ENCODE results near the gene SLC19A1.

SLC19A1 gene

DNA sequence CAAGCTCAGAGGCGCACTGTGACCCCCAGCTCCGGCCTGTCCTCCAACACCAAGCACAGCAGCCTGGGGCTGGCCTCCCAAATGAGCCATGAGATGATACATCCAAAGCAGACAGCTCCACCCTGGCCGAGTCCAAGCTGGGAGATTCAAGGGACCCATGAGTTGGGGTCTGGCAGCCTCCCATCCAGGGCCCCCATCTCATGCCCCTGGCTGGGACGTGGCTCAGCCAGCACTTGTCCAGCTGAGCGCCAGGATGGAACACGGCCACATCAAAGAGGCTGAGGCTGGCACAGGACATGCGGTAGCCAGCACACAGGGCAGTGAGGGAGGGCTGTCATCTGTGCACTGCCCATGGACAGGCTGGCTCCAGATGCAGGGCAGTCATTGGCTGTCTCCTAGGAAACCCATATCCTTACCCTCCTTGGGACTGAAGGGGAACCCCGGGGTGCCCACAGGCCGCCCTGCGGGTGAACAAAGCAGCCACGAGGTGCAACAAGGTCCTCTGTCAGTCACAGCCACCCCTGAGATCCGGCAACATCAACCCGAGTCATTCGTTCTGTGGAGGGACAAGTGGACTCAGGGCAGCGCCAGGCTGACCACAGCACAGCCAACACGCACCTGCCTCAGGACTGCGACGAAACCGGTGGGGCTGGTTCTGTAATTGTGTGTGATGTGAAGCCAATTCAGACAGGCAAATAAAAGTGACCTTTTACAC, 29.1 kb downstream of the SLC19A1 start:
- Histone ChIP-seq H3K27me3 (replicated peaks; ENCODE audit: control insufficient read depth, insufficient read depth, low read length) (no peaks in the 10 kb centered on the region), H3K4me3 (replicated peaks; ENCODE audit: low read depth, low read length) (no peak overlapping the region), H3K36me3 (ENCODE audit: control insufficient read depth, insufficient read depth, low read length) (peaks cover 7% of the 10 kb centered on the region)
- TF ChIP-seq, protein P1, sequence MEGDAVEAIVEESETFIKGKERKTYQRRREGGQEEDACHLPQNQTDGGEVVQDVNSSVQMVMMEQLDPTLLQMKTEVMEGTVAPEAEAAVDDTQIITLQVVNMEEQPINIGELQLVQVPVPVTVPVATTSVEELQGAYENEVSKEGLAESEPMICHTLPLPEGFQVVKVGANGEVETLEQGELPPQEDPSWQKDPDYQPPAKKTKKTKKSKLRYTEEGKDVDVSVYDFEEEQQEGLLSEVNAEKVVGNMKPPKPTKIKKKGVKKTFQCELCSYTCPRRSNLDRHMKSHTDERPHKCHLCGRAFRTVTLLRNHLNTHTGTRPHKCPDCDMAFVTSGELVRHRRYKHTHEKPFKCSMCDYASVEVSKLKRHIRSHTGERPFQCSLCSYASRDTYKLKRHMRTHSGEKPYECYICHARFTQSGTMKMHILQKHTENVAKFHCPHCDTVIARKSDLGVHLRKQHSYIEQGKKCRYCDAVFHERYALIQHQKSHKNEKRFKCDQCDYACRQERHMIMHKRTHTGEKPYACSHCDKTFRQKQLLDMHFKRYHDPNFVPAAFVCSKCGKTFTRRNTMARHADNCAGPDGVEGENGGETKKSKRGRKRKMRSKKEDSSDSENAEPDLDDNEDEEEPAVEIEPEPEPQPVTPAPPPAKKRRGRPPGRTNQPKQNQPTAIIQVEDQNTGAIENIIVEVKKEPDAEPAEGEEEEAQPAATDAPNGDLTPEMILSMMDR (IDR thresholded peaks at IDR 0.05; ENCODE audit: insufficient read depth, low read length, poor library complexity, severe bottlenecking): no peak
- DNase-seq (ENCODE audit: extremely low read depth, insufficient read length): no peak

DNA sequence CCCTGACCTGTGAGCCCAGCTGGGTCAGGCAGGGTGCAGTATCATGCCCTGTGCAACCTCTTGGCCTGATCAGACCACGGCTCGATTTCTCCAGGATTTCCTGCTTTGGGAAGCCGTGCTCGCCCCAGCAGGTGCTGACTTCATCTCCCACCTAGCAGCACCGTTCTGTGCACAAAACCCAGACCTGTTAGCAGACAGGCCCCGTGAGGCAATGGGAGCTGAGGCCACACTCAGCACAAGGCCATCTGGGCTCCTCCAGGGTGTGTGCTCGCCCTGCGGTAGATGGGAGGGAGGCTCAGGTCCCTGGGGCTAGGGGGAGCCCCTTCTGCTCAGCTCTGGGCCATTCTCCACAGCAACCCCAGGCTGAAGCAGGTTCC, 29.6 kb downstream of the SLC19A1 start:
- TF ChIP-seq, protein P1 (IDR thresholded peaks at IDR 0.05; ENCODE audit: insufficient read depth, low read length, poor library complexity, severe bottlenecking): no peak
- H3K4me3 ChIP-seq (replicated peaks; ENCODE audit: low read depth, low read length): no peak overlapping the region
- no peak for DNase-seq (ENCODE audit: extremely low read depth, insufficient read length)
- peaks cover 7% of the 10 kb centered on the region for H3K36me3 ChIP-seq (ENCODE audit: control insufficient read depth, insufficient read depth, low read length)
- no peaks in the 10 kb centered on the region for H3K27me3 ChIP-seq (replicated peaks; ENCODE audit: control insufficient read depth, insufficient read depth, low read length)

DNA sequence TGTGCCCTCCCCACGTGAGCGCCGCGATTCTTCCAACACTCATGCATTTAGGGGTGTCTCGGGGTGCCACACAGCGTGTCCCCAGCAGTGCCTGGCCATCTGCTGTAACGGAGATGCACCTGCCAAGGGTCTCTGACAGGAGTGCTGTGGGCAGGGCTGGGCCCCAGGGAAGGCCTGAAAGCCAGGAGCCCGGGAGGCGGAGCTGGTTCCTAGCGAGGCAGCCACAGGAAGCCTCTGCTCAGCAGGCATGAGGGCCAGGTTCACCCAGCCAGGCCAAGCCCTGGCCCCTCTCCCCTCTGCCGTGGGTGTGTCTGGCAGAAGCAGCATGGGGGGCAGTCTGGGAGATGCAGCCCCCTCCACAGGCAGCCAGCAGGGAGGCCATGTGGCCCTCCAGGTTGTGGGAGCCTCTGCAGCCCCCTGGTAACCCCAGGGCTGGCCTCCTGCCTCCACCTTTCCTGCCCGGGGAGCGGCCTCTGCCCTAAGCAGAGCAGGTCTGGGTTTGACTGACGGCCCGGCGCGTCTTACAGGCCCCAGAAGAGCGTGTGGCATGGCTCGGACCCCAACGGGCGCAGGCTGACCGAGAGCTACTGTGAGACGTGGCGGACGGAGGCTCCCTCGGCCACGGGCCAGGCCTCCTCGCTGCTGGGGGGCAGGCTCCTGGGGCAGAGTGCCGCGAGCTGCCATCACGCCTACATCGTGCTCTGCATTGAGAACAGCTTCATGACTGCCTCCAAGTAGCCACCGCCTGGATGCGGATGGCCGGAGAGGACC, 30.4 kb downstream of the SLC19A1 start:
- TF ChIP-seq, protein P1 (IDR thresholded peaks at IDR 0.05; ENCODE audit: insufficient read depth, low read length, poor library complexity, severe bottlenecking): no peak

DNA sequence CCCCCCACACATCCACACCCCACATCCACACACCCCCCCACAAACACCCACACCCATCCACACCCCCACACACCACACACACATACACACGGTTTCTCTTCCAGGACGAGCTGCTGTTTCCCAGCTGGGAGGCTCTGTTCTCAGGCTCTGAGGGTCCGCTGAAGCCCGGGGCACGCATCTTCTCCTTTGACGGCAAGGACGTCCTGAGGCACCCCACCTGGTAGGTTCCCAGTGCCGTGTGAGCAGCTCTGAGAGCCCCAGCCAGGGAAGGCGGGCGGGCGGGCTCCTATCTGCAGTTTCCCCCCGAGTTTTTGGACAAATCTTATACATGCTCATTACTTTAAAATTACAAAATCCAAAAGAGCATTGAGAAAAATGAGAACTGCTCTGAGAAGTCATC, 31.2 kb downstream of the SLC19A1 start:
- no peaks in the 10 kb centered on the region for H3K27me3 ChIP-seq (replicated peaks; ENCODE audit: control insufficient read depth, insufficient read depth, low read length)
- no peak overlapping the region for H3K4me3 ChIP-seq (replicated peaks; ENCODE audit: low read depth, low read length)
- DNase-seq (ENCODE audit: extremely low read depth, insufficient read length): no peak
- TF ChIP-seq, protein P1 (IDR thresholded peaks at IDR 0.05; ENCODE audit: insufficient read depth, low read length, poor library complexity, severe bottlenecking): no peak
- H3K36me3 ChIP-seq (ENCODE audit: control insufficient read depth, insufficient read depth, low read length): peaks cover 3% of the 10 kb centered on the region

More for the DNA sequence above, 30.4 kb downstream of the SLC19A1 start:
- no peak overlapping the region for H3K4me3 ChIP-seq (replicated peaks; ENCODE audit: low read depth, low read length)
- no peaks in the 10 kb centered on the region for H3K27me3 ChIP-seq (replicated peaks; ENCODE audit: control insufficient read depth, insufficient read depth, low read length)
- peaks cover 7% of the 10 kb centered on the region for H3K36me3 ChIP-seq (ENCODE audit: control insufficient read depth, insufficient read depth, low read length)
- DNase-seq (ENCODE audit: extremely low read depth, insufficient read length): no peak

DNA sequence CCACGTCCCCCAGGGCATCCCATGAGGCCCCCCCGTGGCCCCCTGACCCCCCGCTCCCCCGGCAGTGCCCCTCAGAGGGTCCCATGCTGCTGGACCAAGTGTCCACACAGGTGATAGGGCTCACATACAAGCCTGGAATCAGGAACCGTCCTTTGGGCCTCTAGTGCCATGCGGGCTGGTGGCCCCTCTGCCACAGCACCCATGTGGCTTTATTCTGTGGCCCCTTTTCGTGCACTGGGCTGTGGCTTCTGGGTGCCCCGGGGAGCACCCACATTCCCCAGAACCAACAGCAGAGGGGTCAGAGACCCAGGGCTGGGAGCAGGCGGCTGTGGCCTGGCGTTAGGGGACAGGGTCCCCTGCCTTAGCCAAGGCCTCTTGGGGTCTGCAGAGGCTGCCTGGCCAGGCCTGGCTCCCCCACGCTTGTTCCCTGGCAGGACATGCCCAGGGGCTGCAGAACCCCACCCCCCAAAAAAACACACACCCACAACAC, 31.7 kb downstream of the SLC19A1 start:
- Histone ChIP-seq H3K27me3 (replicated peaks; ENCODE audit: control insufficient read depth, insufficient read depth, low read length) (no peaks in the 10 kb centered on the region), H3K36me3 (ENCODE audit: control insufficient read depth, insufficient read depth, low read length) (peaks cover 3% of the 10 kb centered on the region), H3K4me3 (replicated peaks; ENCODE audit: low read depth, low read length) (no peak overlapping the region)
- TF ChIP-seq, protein P1 (IDR thresholded peaks at IDR 0.05; ENCODE audit: insufficient read depth, low read length, poor library complexity, severe bottlenecking): no peak
- no peak for DNase-seq (ENCODE audit: extremely low read depth, insufficient read length)
